PC-9 (cell line): ENCODE measurements around the gene PI4K2B. TPM values are rescaled to one million over a fixed set of nuclear protein-coding genes. Genes with fewer than 3 reads are reported as not detected.

Experiments used
- BruUV-seq: library from RNA; stranded (reverse); fragments of 400-500 nt; replicated peaks from 2 replicates; lab custom pipeline; 2021; lab: Mats Ljungman, UMichigan
- CTCF ChIA-PET: fragments of 300-600 bp; sonication (Branson Sonifier 250); formaldehyde crosslinking; loops from one replicate; lab custom pipeline; 2022; ENCODE audit warnings: antibody characterized with exemption; lab: Charles Lee
- POLR2A ChIA-PET: fragments of 300-600 bp; sonication (Branson Sonifier 250); formaldehyde crosslinking; loops from one replicate; lab custom pipeline; 2022; ENCODE audit warnings: antibody characterized with exemption; ENCODE audit not compliant: unreplicated experiment; lab: Charles Lee
- DNase-seq, 2 experiments: peaks; one replicate each; pipeline versions ENCODE4 v3.0.0 to v3.0.0-alpha.2; 2015 to 2022; ENCODE audit warnings: mixed read lengths in 1 of 2
- H2AFZ ChIP-seq: fragments of 200-600 bp; sonication (generic); 2 replicates; pipeline ENCODE4 v1.8.1; 2017; ENCODE audit warnings: antibody characterized with exemption
- H3F3A ChIP-seq: fragments of 200-600 bp; sonication (generic); 2 replicates; pipeline ENCODE4 v1.8.1; 2017; ENCODE audit warnings: antibody characterized with exemption, mild to moderate bottlenecking, low read depth; ENCODE audit not compliant: insufficient read depth
- H3K27ac ChIP-seq: fragments of 200-600 bp; sonication (generic); 2 replicates; pipeline ENCODE4 v1.6.1; 2016; ENCODE audit warnings: mixed run types
- H3K27me3 ChIP-seq: fragments of 200-600 bp; sonication (generic); 2 replicates; pipeline ENCODE4 v1.6.1; 2016; ENCODE audit warnings: low read depth, mixed run types; ENCODE audit not compliant: insufficient read depth
- H3K36me3 ChIP-seq: fragments of 200-600 bp; sonication (generic); 2 replicates; pipeline ENCODE4 v1.6.1; 2016; ENCODE audit warnings: low read depth, mixed run types
- H3K4me1 ChIP-seq: fragments of 200-600 bp; sonication (generic); replicated peaks from 2 replicates; pipeline ENCODE4 v1.6.1; 2016; ENCODE audit warnings: mixed run types; ENCODE audit not compliant: insufficient read depth
- H3K4me2 ChIP-seq: fragments of 200-600 bp; sonication (generic); 2 replicates; pipeline ENCODE4 v1.6.1; 2017; ENCODE audit warnings: mixed run types
- H3K4me3 ChIP-seq: fragments of 200-600 bp; sonication (generic); 2 replicates; pipeline ENCODE4 v1.6.1; 2016; ENCODE audit warnings: mixed run types
- H3K79me2 ChIP-seq: fragments of 200-600 bp; sonication (generic); 2 replicates; pipeline ENCODE4 v1.6.1; 2017; ENCODE audit warnings: low read depth, mixed run types
- H3K9me2 ChIP-seq: fragments of 200-600 bp; sonication (generic); 2 replicates; pipeline ENCODE4 v1.8.1; 2017; ENCODE audit warnings: mild to moderate bottlenecking; ENCODE audit not compliant: insufficient read depth
- H3K9me3 ChIP-seq: fragments of 200-600 bp; sonication (generic); 2 replicates; pipeline ENCODE4 v1.8.1; 2016; ENCODE audit warnings: low read depth; ENCODE audit not compliant: insufficient read depth
- H4K20me1 ChIP-seq: fragments of 200-600 bp; sonication (generic); 2 replicates; pipeline ENCODE4 v1.8.1; 2017; ENCODE audit not compliant: insufficient read depth
- CTCF ChIP-seq: fragments of 200-600 bp; sonication (generic); conservative IDR thresholded peaks from 2 replicates; pipeline ENCODE4 v1.6.1; 2017; ENCODE audit warnings: mixed run types, antibody characterized with exemption, mild to moderate bottlenecking, moderate library complexity
- EZH2 ChIP-seq: fragments of 200-600 bp; sonication (generic); IDR thresholded peaks from 2 replicates; pipeline ENCODE4 v1.8.0; 2017; ENCODE audit warnings: antibody characterized with exemption, low read depth
- intact Hi-C: fragments of 100-400 bp; cut with micrococcal nuclease; formaldehyde crosslinking; loops from one replicate; pipeline ENCODE4 v1.10.0; 2022; ENCODE audit not compliant: unreplicated experiment
- total RNA-seq: library from RNA; stranded (reverse); gene quantifications from 2 replicates; pipeline ENCODE4 v1.2.3, GENCODE V29; 2021

PI4K2B gene
- total RNA-seq, 1 experiment from 2014 or later = 19.3 TPM

DNA sequence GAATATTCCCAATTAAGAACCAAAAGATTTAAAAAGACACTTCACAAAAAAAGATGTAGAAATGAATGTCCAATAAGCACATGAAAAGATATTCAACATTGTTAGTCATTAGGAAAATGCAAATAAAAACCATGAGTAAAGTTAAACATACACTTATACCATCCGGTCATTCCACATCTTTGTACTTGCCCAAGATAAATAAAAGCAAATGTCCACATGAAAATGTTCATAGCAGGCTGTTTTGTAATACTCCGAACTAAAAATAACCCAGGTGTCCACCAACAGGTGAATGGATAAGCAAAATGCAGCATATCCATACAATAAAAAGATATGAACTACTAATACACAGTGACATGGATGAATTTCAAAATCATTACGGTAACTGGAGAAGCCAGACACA lies 50.1 kb downstream of the PI4K2B start:
- no peaks in the 10 kb centered on the region for H3K36me3 ChIP-seq
- no peaks in the 10 kb centered on the region for H3K9me3 ChIP-seq
- H2AFZ ChIP-seq = no peak overlapping the region
- DNase-seq = peak in 1 of 2 experiments; percentile 51
- H3K4me2 ChIP-seq = no peak overlapping the region; the same call in 1 of the 2 replicates
- H3K4me3 ChIP-seq = no peak overlapping the region
- H3K27ac ChIP-seq = no peak overlapping the region
- H4K20me1 ChIP-seq = no peaks in the 10 kb centered on the region
- ChIA-PET CTCF (no interaction called here), POLR2A (no interaction called here)
- no peaks in the 10 kb centered on the region for H3K27me3 ChIP-seq
- TF ChIP-seq CTCF = no peak
- H3K79me2 ChIP-seq = no peaks in the 10 kb centered on the region
- H3K4me1 ChIP-seq = peaks cover 15% of the 10 kb centered on the region
- H3F3A ChIP-seq = no peaks in the 10 kb centered on the region; the same call in 1 of the 2 replicates
- intact Hi-C loops = no loop called here
- no peaks in the 10 kb centered on the region for H3K9me2 ChIP-seq
- no TSS peak for BruUV-seq

DNA sequence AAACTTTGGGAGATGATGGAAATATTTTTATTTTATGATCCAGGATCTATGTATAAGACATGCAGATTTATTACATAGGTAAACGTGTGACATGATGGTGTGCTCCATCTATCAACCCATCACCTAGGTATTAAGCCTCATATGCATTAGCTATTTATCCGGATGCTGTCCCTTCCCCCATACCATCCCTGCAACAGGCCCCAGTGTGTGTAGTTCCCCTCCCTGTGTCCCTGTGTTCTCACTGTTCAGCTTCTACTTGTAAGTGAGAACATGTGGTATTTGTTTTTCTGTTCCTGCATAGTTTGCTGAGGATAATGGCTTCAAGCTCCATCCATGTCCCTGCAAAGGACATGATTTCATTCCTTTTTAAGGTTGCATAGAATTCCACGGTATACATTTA lies 50.6 kb downstream of the PI4K2B start:
- intact Hi-C loops = no loop called here
- no peaks in the 10 kb centered on the region for H3K9me2 ChIP-seq

DNA sequence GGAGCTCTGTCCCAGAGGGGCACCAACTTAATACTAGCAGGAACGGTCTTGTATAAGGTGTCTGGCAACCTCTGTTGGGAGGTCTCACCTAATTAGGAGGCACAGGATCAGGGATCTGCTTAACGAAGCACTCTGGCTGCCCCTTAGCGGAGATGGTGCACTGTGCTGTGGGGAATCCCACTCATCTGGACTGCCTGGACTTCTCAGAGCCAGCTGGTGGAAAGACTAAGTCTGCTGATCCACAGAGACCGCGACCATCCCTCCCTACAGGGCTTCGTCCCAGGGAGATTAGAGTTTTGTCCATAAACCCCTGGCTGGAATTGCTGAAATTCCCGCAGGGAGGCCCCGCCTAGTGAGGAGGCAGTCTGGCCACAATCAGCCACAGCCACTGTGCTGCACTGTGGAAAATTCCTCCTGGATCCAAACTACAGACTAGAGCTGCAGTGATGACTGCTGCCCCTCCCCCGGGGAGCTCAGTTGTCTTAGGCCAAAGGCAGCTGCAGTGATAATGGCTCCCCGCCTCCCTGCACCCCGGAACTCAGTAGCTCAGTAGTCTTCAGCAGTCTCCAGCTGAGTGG lies 56.7 kb downstream of the PI4K2B start:
- BruUV-seq = no TSS peak
- intact Hi-C loops = no loop called here
- no peaks in the 10 kb centered on the region for H3K9me3 ChIP-seq

More for the DNA sequence above, 50.6 kb downstream of the PI4K2B start:
- no peak for DNase-seq
- Histone ChIP-seq H3K4me2 (no peak overlapping the region), H3K4me3 (no peak overlapping the region), H3K36me3 (no peaks in the 10 kb centered on the region), H3K27me3 (no peaks in the 10 kb centered on the region), H2AFZ (no peak overlapping the region), H3K27ac (no peak overlapping the region), H3K79me2 (no peaks in the 10 kb centered on the region), H3K4me1 (peaks cover 15% of the 10 kb centered on the region), H3K9me3 (no peaks in the 10 kb centered on the region), H4K20me1 (no peaks in the 10 kb centered on the region), H3F3A (no peaks in the 10 kb centered on the region; the same call in 1 of the 2 replicates)
- CTCF ChIA-PET = no interaction called here
- BruUV-seq = no TSS peak
- no peak for TF ChIP-seq CTCF
- TF ChIP-seq EZH2 = no peak
- POLR2A ChIA-PET = no interaction called here

More for the DNA sequence above, 56.7 kb downstream of the PI4K2B start:
- H3K4me2 ChIP-seq = no peak overlapping the region
- POLR2A ChIA-PET = no interaction called here
- no peak for DNase-seq
- no peak overlapping the region for H3K27ac ChIP-seq
- no peak overlapping the region for H3K4me3 ChIP-seq
- CTCF ChIA-PET = no interaction called here
- H4K20me1 ChIP-seq = no peaks in the 10 kb centered on the region
- TF ChIP-seq CTCF = no peak
- no peaks in the 10 kb centered on the region for H3K9me2 ChIP-seq
- no peaks in the 10 kb centered on the region for H3K79me2 ChIP-seq
- H2AFZ ChIP-seq = no peak overlapping the region
- H3K27me3 ChIP-seq = no peaks in the 10 kb centered on the region
- H3K4me1 ChIP-seq = no peaks in the 10 kb centered on the region
- H3K36me3 ChIP-seq = no peaks in the 10 kb centered on the region
- no peaks in the 10 kb centered on the region for H3F3A ChIP-seq
